ENCODE results near the gene DNAJC3.
A peak's percentile ranks its signal among the peaks of the same experiment; 100 is the strongest.
"Not testable (repeated sequence)": the region's sequence is repeated elsewhere in the genome, so short reads cannot be mapped to it uniquely, and the experiment has no call there.

Gene DNAJC3

GRCh38 chr13:95652821-95653220 is 24.1 kb upstream of the DNAJC3 start:
- H3K4me1 ChIP-seq (ENCODE audit: insufficient read depth, poor library complexity, severe bottlenecking), result no peaks in the 10 kb centered on the region
- DNase-seq (ENCODE audit: low spot score) (no peak), ATAC-seq (ENCODE audit: low read depth) (no peak)
- no peak for TF ChIP-seq CTCF (IDR thresholded peaks at IDR 0.05; ENCODE audit: poor library complexity, severe bottlenecking)
- H3K4me3 ChIP-seq (ENCODE audit: severe bottlenecking), result no peak overlapping the region
- H3K27ac ChIP-seq (ENCODE audit: poor library complexity, severe bottlenecking), result no peak overlapping the region
- H3K36me3 ChIP-seq (ENCODE audit: low read depth), result no peaks in the 10 kb centered on the region
- H3K27me3 ChIP-seq (ENCODE audit: insufficient read depth, poor library complexity, severe bottlenecking), result no peaks in the 10 kb centered on the region
- H3K9me3 ChIP-seq (ENCODE audit: severe bottlenecking), result no peaks in the 10 kb centered on the region

- no peak overlapping the region for H3K4me3 ChIP-seq (ENCODE audit: severe bottlenecking)
- no peaks in the 10 kb centered on the region for H3K9me3 ChIP-seq (ENCODE audit: severe bottlenecking)
- H3K27me3 ChIP-seq (ENCODE audit: insufficient read depth, poor library complexity, severe bottlenecking), result no peaks in the 10 kb centered on the region
- no peaks in the 10 kb centered on the region for H3K36me3 ChIP-seq (ENCODE audit: low read depth)
- H3K27ac ChIP-seq (ENCODE audit: poor library complexity, severe bottlenecking), result no peak overlapping the region
- no peak for TF ChIP-seq CTCF (IDR thresholded peaks at IDR 0.05; ENCODE audit: poor library complexity, severe bottlenecking)
- DNase-seq (ENCODE audit: low spot score) (no peak), ATAC-seq (ENCODE audit: low read depth) (peak; percentile 95)
- no peaks in the 10 kb centered on the region for H3K4me1 ChIP-seq (ENCODE audit: insufficient read depth, poor library complexity, severe bottlenecking)
Measured at GRCh38 chr13:95656386-95657015, 20.4 kb upstream of the DNAJC3 start.

GRCh38 chr13:95659500-95659899 is 17.4 kb upstream of the DNAJC3 start:
- Histone ChIP-seq H3K9me3 (ENCODE audit: severe bottlenecking) (no peaks in the 10 kb centered on the region), H3K27ac (ENCODE audit: poor library complexity, severe bottlenecking) (no peak overlapping the region), H3K4me1 (ENCODE audit: insufficient read depth, poor library complexity, severe bottlenecking) (no peaks in the 10 kb centered on the region), H3K4me3 (ENCODE audit: severe bottlenecking) (no peak overlapping the region), H3K36me3 (ENCODE audit: low read depth) (no peaks in the 10 kb centered on the region), H3K27me3 (ENCODE audit: insufficient read depth, poor library complexity, severe bottlenecking) (no peaks in the 10 kb centered on the region)
- no peak for TF ChIP-seq CTCF (IDR thresholded peaks at IDR 0.05; ENCODE audit: poor library complexity, severe bottlenecking)
- DNase-seq (ENCODE audit: low spot score), result no peak
- no peak for ATAC-seq (ENCODE audit: low read depth)

- H3K27ac ChIP-seq (ENCODE audit: poor library complexity, severe bottlenecking), result no peak overlapping the region
Measured at GRCh38 chr13:95660981-95661581, 15.9 kb upstream of the DNAJC3 start.

GRCh38 chr13:95667235-95667634 is 9.7 kb upstream of the DNAJC3 start:
- not testable (repeated sequence) for DNase-seq (ENCODE audit: low spot score); H3K27me3 ChIP-seq (ENCODE audit: insufficient read depth, poor library complexity, severe bottlenecking); H3K4me1 ChIP-seq (ENCODE audit: insufficient read depth, poor library complexity, severe bottlenecking); ATAC-seq (ENCODE audit: low read depth); H3K4me3 ChIP-seq (ENCODE audit: severe bottlenecking); H3K27ac ChIP-seq (ENCODE audit: poor library complexity, severe bottlenecking); H3K36me3 ChIP-seq (ENCODE audit: low read depth)
- peaks cover 26% of the 10 kb centered on the region for H3K9me3 ChIP-seq (ENCODE audit: severe bottlenecking)

More at GRCh38 chr13:95660981-95661581, 15.9 kb upstream of the DNAJC3 start:
- Histone ChIP-seq H3K9me3 (ENCODE audit: severe bottlenecking) (peaks cover 6% of the 10 kb centered on the region), H3K4me1 (ENCODE audit: insufficient read depth, poor library complexity, severe bottlenecking) (no peaks in the 10 kb centered on the region), H3K27me3 (ENCODE audit: insufficient read depth, poor library complexity, severe bottlenecking) (no peaks in the 10 kb centered on the region), H3K4me3 (ENCODE audit: severe bottlenecking) (no peak overlapping the region), H3K36me3 (ENCODE audit: low read depth) (no peaks in the 10 kb centered on the region)
- ATAC-seq (ENCODE audit: low read depth) (no peak), DNase-seq (ENCODE audit: low spot score) (no peak)
- TF ChIP-seq CTCF (IDR thresholded peaks at IDR 0.05; ENCODE audit: poor library complexity, severe bottlenecking), result peak; percentile 87
